ENCODE data around the gene WWC2.
"Not testable (repeated sequence)": the region's sequence is repeated elsewhere in the genome, so short reads cannot be mapped to it uniquely, and the experiment has no call there.

DNA sequence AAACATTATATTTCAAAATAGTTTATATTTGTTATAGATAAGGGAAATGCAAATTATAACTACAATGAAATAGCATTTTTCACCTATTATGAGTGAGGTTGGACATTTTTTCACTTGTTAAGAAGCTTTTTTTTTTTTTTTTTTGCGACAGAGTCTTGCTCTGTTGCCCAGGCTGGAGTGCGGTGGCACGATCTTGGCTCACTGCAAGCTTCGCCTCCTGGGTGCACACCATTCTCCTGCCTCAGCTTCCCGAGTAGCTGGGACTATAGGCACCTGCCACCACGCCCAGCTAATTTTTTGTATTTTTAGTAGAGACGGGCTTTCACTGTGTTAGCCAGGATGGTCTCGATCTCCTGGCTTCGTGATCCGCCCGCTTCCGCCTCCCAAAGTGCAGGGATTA, 22.6 kb downstream of the WWC2 start:
- not testable (repeated sequence) for TF ChIP-seq SP7 (tag by site-specific recombination; IDR thresholded peaks at IDR 0.05); TCF7L2 (IDR thresholded peaks at IDR 0.05; ENCODE audit: borderline replicate concordance, low read depth, low read length); CTCF (tag by site-specific recombination; IDR thresholded peaks at IDR 0.05); ZNF24 (tag by site-specific recombination; IDR thresholded peaks at IDR 0.05); ZNF174 (tag by site-specific recombination; IDR thresholded peaks at IDR 0.05); ELK4 (IDR thresholded peaks at IDR 0.05; ENCODE audit: borderline replicate concordance, low read depth, low read length); ZNF121 (tag by site-specific recombination; IDR thresholded peaks at IDR 0.05); ZNF707 (tag by site-specific recombination; IDR thresholded peaks at IDR 0.05); ZBTB7A (tag by site-specific recombination; IDR thresholded peaks at IDR 0.05; ENCODE audit: low read depth); ZBTB8A (tag by site-specific recombination; IDR thresholded peaks at IDR 0.05); GLIS2 (tag by site-specific recombination; IDR thresholded peaks at IDR 0.05); GFI1B (tag by site-specific recombination; IDR thresholded peaks at IDR 0.05); KLF9 (tag by site-specific recombination; IDR thresholded peaks at IDR 0.05; ENCODE audit: low read depth)
- TF ChIP-seq, protein P1, sequence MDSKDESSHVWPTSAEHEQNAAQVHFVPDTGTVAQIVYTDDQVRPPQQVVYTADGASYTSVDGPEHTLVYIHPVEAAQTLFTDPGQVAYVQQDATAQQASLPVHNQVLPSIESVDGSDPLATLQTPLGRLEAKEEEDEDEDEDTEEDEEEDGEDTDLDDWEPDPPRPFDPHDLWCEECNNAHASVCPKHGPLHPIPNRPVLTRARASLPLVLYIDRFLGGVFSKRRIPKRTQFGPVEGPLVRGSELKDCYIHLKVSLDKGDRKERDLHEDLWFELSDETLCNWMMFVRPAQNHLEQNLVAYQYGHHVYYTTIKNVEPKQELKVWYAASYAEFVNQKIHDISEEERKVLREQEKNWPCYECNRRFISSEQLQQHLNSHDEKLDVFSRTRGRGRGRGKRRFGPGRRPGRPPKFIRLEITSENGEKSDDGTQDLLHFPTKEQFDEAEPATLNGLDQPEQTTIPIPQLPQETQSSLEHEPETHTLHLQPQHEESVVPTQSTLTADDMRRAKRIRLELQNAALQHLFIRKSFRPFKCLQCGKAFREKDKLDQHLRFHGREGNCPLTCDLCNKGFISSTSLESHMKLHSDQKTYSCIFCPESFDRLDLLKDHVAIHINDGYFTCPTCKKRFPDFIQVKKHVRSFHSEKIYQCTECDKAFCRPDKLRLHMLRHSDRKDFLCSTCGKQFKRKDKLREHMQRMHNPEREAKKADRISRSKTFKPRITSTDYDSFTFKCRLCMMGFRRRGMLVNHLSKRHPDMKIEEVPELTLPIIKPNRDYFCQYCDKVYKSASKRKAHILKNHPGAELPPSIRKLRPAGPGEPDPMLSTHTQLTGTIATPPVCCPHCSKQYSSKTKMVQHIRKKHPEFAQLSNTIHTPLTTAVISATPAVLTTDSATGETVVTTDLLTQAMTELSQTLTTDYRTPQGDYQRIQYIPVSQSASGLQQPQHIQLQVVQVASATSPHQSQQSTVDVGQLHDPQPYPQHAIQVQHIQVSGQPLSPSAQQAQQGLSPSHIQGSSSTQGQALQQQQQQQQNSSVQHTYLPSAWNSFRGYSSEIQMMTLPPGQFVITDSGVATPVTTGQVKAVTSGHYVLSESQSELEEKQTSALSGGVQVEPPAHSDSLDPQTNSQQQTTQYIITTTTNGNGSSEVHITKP (tag by site-specific recombination; IDR thresholded peaks at IDR 0.05), result not testable (repeated sequence)
